ENCODE results near the gene SCIN. TPM values are rescaled to one million over a fixed set of nuclear protein-coding genes. Genes with fewer than 3 reads are reported as not detected.
A peak's percentile ranks its signal among the peaks of the same experiment; 100 is the strongest.

The SCIN gene
- polyA plus RNA-seq, 1 of the 3 experiments (the other 2 are of a cell fraction): 0.02 TPM

DNA sequence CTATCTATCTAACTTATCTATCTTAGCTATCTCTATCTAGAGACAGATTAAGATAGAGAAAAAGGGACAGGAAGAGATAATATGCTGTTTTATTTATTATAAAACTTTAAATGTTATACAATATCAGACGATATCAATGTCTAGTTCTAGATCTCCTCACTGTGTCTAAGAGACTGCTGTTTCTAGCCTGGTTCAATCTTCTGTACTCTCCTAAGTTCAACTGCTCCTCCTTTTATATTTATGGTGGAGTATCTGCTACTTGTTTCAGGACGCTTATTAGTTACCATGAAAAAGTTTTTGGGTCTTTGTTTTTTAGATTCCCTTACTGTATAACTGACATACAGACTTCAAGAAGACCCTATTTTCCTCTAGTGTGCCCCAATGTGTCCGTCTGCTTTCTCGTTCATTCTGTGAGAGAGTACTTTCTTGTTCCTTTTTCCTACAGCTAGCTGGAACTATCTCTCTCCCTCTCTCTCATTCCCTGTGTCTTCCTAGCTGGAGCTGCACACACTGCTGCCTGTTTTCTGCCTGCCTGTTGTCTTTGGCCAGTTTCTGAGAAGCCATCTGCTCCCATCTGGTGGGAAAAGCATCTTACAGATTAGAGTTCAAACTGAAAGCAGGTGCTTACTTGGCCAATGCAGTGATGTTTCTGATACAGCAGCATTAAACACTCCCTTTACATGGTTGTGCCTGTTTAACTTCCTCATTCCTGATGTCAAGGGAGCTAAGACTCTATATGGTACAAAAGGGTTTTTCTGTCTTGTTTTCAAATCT is 67.5 kb downstream of the SCIN start:
- Histone ChIP-seq H4K20me1 (ENCODE audit: insufficient read depth) (no peaks in the 10 kb centered on the region), H3K4me2 (peak overlapping the region; percentile 74), H3K4me1 (ENCODE audit: control insufficient read depth in 1 of 2, insufficient read depth in 2 of 2, low read depth in 1 of 2, low read length in 1 of 2) (peaks cover 0 to 6% of the 10 kb centered on the region in 2 experiments; a peak in 3 of 4 replicates), H3K79me2 (ENCODE audit: insufficient read depth) (no peaks in the 10 kb centered on the region), H3K9me3 (no peaks in the 10 kb centered on the region), H3K27ac (ENCODE audit: low read depth in 2 of 2, low read length in 1 of 2) (no peak overlapping the region), H3K4me3 (ENCODE audit: low read depth in 2 of 2, low read length in 1 of 2) (peak overlapping the region; percentile 30 to 32; a peak in 3 of 4 replicates), H3K27me3 (ENCODE audit: insufficient read depth) (no peaks in the 10 kb centered on the region; the same call in 1 of the 2 replicates), H2AFZ (ENCODE audit: low read depth) (peak overlapping the region; percentile 67), H3K9me2 (no peaks in the 10 kb centered on the region), H3K36me3 (replicated peaks in 1 of 2; ENCODE audit: control insufficient read depth in 1 of 2, insufficient read depth in 2 of 2, low read length in 1 of 2) (no peaks in the 10 kb centered on the region), H3F3A (replicated peaks; ENCODE audit: insufficient read depth) (peaks cover 9% of the 10 kb centered on the region), H3K9ac (0 out of 2 replicates have a peak overlapping the region, but pooled peaks have one; percentile 5)
- DNase-seq: peak; percentile 19
- 18% methylated on average over 4 of the region's 4 CpGs for WGBS (ENCODE audit: low lambda C conversion rate)
- ChIA-PET CTCF (interaction anchor here (0.8 to 2.6 kb wide), 33 partner anchors 8 to 629 kb away, joined by 3 to 27 read pairs (median 5); no protein-coding TSS in a partner anchor), POLR2A (no interaction called here)
- no peak for TF ChIP-seq FOXJ3 (CRISPR knock-in tag; IDR thresholded peaks at IDR 0.05)
- no peak for TF ChIP-seq NRF1 (IDR thresholded peaks at IDR 0.05; ENCODE audit: low read depth, low read length)
- TF ChIP-seq TCF12 (IDR thresholded peaks at IDR 0.05): peak; percentile 29; the same call in 1 of the 2 replicates
- no peak for TF ChIP-seq SIN3A (IDR thresholded peaks at IDR 0.05; ENCODE audit: borderline replicate concordance, low read depth, low read length)
- TF ChIP-seq, protein P1, sequence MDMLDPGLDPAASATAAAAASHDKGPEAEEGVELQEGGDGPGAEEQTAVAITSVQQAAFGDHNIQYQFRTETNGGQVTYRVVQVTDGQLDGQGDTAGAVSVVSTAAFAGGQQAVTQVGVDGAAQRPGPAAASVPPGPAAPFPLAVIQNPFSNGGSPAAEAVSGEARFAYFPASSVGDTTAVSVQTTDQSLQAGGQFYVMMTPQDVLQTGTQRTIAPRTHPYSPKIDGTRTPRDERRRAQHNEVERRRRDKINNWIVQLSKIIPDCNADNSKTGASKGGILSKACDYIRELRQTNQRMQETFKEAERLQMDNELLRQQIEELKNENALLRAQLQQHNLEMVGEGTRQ (IDR thresholded peaks at IDR 0.05; ENCODE audit: borderline replicate concordance, low read depth, low read length): no peak
- TF ChIP-seq YY1 (IDR thresholded peaks at IDR 0.05; ENCODE audit: low read depth): no peak
- no peak for TF ChIP-seq JUND (IDR thresholded peaks at IDR 0.05)
- TF ChIP-seq RXRA (IDR thresholded peaks at IDR 0.05; ENCODE audit: borderline replicate concordance, low read depth): no peak
- no peak for TF ChIP-seq GABPA (IDR thresholded peaks at IDR 0.05; ENCODE audit: low read depth)
- TF ChIP-seq EZH2phosphoT487 (IDR thresholded peaks at IDR 0.05; ENCODE audit: borderline replicate concordance, low read depth): no peak
- peak; percentile 56; the same call in 1 of the 2 replicates for TF ChIP-seq RCOR1 (IDR thresholded peaks at IDR 0.05; ENCODE audit: low read length)
- no peak for TF ChIP-seq POLR2AphosphoS5 (IDR thresholded peaks at IDR 0.05; ENCODE audit: low read depth, low read length)
- TF ChIP-seq MEF2A (IDR thresholded peaks at IDR 0.05; ENCODE audit: borderline replicate concordance, low read depth): no peak
- no peak for TF ChIP-seq EP300 (IDR thresholded peaks at IDR 0.05; ENCODE audit: borderline replicate concordance in 1 of 2, low read depth in 1 of 2, low read length in 1 of 2)
- no peak for TF ChIP-seq RFX5 (IDR thresholded peaks at IDR 0.05; ENCODE audit: low read length)
- TF ChIP-seq RAD21 (IDR thresholded peaks at IDR 0.05; ENCODE audit: low read length): peak; percentile 19; the same call in 1 of the 2 replicates
- TF ChIP-seq SMC3 (IDR thresholded peaks at IDR 0.05; ENCODE audit: low read depth, low read length): 0 out of 2 replicates have a peak, but pooled peaks have one; percentile 1
- TF ChIP-seq NFIC (IDR thresholded peaks at IDR 0.05; ENCODE audit: borderline replicate concordance): no peak
- peak; percentile 49 for TF ChIP-seq GATA2 (CRISPR knock-in tag; IDR thresholded peaks at IDR 0.05)
- TF ChIP-seq, protein P2, sequence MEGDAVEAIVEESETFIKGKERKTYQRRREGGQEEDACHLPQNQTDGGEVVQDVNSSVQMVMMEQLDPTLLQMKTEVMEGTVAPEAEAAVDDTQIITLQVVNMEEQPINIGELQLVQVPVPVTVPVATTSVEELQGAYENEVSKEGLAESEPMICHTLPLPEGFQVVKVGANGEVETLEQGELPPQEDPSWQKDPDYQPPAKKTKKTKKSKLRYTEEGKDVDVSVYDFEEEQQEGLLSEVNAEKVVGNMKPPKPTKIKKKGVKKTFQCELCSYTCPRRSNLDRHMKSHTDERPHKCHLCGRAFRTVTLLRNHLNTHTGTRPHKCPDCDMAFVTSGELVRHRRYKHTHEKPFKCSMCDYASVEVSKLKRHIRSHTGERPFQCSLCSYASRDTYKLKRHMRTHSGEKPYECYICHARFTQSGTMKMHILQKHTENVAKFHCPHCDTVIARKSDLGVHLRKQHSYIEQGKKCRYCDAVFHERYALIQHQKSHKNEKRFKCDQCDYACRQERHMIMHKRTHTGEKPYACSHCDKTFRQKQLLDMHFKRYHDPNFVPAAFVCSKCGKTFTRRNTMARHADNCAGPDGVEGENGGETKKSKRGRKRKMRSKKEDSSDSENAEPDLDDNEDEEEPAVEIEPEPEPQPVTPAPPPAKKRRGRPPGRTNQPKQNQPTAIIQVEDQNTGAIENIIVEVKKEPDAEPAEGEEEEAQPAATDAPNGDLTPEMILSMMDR (IDR thresholded peaks at IDR 0.05): no peak
- TF ChIP-seq CHD2 (IDR thresholded peaks at IDR 0.05; ENCODE audit: low read length, partially characterized antibody): no peak
- TF ChIP-seq, protein P3, sequence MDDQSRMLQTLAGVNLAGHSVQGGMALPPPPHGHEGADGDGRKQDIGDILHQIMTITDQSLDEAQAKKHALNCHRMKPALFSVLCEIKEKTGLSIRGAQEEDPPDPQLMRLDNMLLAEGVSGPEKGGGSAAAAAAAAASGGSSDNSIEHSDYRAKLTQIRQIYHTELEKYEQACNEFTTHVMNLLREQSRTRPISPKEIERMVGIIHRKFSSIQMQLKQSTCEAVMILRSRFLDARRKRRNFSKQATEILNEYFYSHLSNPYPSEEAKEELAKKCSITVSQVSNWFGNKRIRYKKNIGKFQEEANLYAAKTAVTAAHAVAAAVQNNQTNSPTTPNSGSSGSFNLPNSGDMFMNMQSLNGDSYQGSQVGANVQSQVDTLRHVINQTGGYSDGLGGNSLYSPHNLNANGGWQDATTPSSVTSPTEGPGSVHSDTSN (IDR thresholded peaks at IDR 0.05): no peak
- TF ChIP-seq TAF1 (IDR thresholded peaks at IDR 0.05; ENCODE audit: borderline replicate concordance, low read depth, low read length): no peak
- TF ChIP-seq, protein P4, sequence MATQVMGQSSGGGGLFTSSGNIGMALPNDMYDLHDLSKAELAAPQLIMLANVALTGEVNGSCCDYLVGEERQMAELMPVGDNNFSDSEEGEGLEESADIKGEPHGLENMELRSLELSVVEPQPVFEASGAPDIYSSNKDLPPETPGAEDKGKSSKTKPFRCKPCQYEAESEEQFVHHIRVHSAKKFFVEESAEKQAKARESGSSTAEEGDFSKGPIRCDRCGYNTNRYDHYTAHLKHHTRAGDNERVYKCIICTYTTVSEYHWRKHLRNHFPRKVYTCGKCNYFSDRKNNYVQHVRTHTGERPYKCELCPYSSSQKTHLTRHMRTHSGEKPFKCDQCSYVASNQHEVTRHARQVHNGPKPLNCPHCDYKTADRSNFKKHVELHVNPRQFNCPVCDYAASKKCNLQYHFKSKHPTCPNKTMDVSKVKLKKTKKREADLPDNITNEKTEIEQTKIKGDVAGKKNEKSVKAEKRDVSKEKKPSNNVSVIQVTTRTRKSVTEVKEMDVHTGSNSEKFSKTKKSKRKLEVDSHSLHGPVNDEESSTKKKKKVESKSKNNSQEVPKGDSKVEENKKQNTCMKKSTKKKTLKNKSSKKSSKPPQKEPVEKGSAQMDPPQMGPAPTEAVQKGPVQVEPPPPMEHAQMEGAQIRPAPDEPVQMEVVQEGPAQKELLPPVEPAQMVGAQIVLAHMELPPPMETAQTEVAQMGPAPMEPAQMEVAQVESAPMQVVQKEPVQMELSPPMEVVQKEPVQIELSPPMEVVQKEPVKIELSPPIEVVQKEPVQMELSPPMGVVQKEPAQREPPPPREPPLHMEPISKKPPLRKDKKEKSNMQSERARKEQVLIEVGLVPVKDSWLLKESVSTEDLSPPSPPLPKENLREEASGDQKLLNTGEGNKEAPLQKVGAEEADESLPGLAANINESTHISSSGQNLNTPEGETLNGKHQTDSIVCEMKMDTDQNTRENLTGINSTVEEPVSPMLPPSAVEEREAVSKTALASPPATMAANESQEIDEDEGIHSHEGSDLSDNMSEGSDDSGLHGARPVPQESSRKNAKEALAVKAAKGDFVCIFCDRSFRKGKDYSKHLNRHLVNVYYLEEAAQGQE (IDR thresholded peaks at IDR 0.05; ENCODE audit: low read depth, low read length): no peak
- TF ChIP-seq MXI1 (IDR thresholded peaks at IDR 0.05; ENCODE audit: low read depth, low read length): no peak
- TF ChIP-seq TEAD4 (IDR thresholded peaks at IDR 0.05; ENCODE audit: borderline replicate concordance, insufficient read depth): no peak
- TF ChIP-seq ELF1 (IDR thresholded peaks at IDR 0.05): no peak

Measured in SK-N-SH (cell line).